NCI-H1417 treated with DMSO at 0.1 percent for 48 hours (cell line): ENCODE measurements around the gene PRSS27.
"Not testable (repeated sequence)": the region's sequence is repeated elsewhere in the genome, so short reads cannot be mapped to it uniquely, and the experiment has no call there.

Experiments
- DNase-seq: peaks from one replicate; lab custom pipeline; 2025; lab: John Stamatoyannopoulos, UW

The PRSS27 gene

GRCh38 chr16:2724816-2725348 lies 4.9 kb upstream of the PRSS27 start:
- no peak for DNase-seq

GRCh38 chr16:2724088-2724676 lies 4.2 kb upstream of the PRSS27 start:
- no peak for DNase-seq

GRCh38 chr16:2721634-2722173 lies 1.7 kb upstream of the PRSS27 start:
- DNase-seq, result not testable (repeated sequence)

- peak; percentile 13 for DNase-seq
Measured at GRCh38 chr16:2720719-2721633, 952 bp upstream of the PRSS27 start.

GRCh38 chr16:2719328-2720063 lies 528 bp downstream of the PRSS27 start:
- DNase-seq, result no peak

- no peak for DNase-seq
Measured at GRCh38 chr16:2717383-2718263, 2.4 kb downstream of the PRSS27 start.

GRCh38 chr16:2716948-2717347 lies 3.1 kb downstream of the PRSS27 start:
- no peak for DNase-seq

GRCh38 chr16:2715966-2716885 lies 3.8 kb downstream of the PRSS27 start:
- no peak for DNase-seq

- DNase-seq, result no peak
Measured at GRCh38 chr16:2715519-2715918, 4.5 kb downstream of the PRSS27 start.

GRCh38 chr16:2715064-2715463 lies 5.0 kb downstream of the PRSS27 start:
- no peak for DNase-seq

GRCh38 chr16:2713985-2714774 lies 5.8 kb downstream of the PRSS27 start:
- DNase-seq, result no peak

- DNase-seq, result no peak
Measured at GRCh38 chr16:2713523-2713922, 6.5 kb downstream of the PRSS27 start.

- no peak for DNase-seq
Measured at GRCh38 chr16:2712546-2712945, 7.5 kb downstream of the PRSS27 start.

GRCh38 chr16:2712063-2712441 lies 8.0 kb downstream of the PRSS27 start:
- no peak for DNase-seq

- no peak for DNase-seq
Measured at GRCh38 chr16:2711370-2712062, 8.5 kb downstream of the PRSS27 start.

GRCh38 chr16:2710711-2711231 lies 9.3 kb downstream of the PRSS27 start:
- no peak for DNase-seq

GRCh38 chr16:2710021-2710710 lies 9.9 kb downstream of the PRSS27 start:
- no peak for DNase-seq

GRCh38 chr16:2709588-2709984 lies 10.4 kb downstream of the PRSS27 start:
- no peak for DNase-seq
